ENCODE data around the gene SUPT20HL2. TPM values are rescaled to one million over a fixed set of nuclear protein-coding genes. Genes with fewer than 3 reads are reported as not detected.

The SUPT20HL2 gene
- total and polyA plus RNA-seq, 4 donors, result not detected

DNA sequence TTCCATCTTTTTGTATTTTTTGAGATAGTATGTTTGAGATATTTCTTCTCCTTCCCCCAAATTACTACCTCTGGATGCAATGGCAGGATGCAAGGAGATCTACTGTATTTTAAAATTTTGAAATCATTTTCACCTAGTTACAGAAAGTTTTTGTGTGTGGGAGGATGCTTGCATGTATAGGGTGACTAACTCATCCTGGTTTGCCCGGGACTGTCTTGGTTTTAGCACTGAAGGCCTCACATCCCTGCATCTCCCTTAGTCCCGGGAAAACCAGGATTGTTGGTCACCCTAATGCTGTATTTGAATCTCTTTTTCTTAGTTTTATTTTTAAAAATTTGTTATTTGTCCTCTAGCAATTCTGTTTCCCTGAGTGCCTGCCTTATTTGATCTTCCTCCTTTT, 12.1 kb downstream of the SUPT20HL2 start:
- Histone ChIP-seq H3K4me1 (ENCODE audit: control insufficient read depth in 5 of 5, insufficient read depth in 5 of 5, low read length in 5 of 5) (peaks cover 0 to 9% (median 0%) of the 10 kb centered on the region in 5 donors), H3K27ac (ENCODE audit: low read depth in 1 of 2, low read length in 1 of 2) (no peak overlapping the region), H3K9me3 (ENCODE audit: control insufficient read depth in 4 of 4, insufficient read depth in 3 of 4, low read length in 3 of 4) (no peaks in the 10 kb centered on the region), H3K27me3 (ENCODE audit: control insufficient read depth in 3 of 3, insufficient read depth in 3 of 3, low read length in 2 of 3) (peaks cover 0 to 43% (median 26%) of the 10 kb centered on the region in 3 donors), H3K4me3 (no peak overlapping the region), H3K9ac (ENCODE audit: insufficient read depth in 1 of 2, low read length in 2 of 2) (no peak overlapping the region), H3K36me3 (ENCODE audit: control insufficient read depth in 4 of 4, insufficient read depth in 4 of 4, low read length in 4 of 4) (no peaks in the 10 kb centered on the region)
- ATAC-seq (ENCODE audit: insufficient read depth, low FRiP score), result no peak
- no peak for DNase-seq
- 72 to 95% methylated on average over 2 of the region's 2 CpGs for WGBS, 2 donors
- TF ChIP-seq, protein P1, sequence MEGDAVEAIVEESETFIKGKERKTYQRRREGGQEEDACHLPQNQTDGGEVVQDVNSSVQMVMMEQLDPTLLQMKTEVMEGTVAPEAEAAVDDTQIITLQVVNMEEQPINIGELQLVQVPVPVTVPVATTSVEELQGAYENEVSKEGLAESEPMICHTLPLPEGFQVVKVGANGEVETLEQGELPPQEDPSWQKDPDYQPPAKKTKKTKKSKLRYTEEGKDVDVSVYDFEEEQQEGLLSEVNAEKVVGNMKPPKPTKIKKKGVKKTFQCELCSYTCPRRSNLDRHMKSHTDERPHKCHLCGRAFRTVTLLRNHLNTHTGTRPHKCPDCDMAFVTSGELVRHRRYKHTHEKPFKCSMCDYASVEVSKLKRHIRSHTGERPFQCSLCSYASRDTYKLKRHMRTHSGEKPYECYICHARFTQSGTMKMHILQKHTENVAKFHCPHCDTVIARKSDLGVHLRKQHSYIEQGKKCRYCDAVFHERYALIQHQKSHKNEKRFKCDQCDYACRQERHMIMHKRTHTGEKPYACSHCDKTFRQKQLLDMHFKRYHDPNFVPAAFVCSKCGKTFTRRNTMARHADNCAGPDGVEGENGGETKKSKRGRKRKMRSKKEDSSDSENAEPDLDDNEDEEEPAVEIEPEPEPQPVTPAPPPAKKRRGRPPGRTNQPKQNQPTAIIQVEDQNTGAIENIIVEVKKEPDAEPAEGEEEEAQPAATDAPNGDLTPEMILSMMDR (IDR thresholded peaks at IDR 0.05; ENCODE audit: control extremely low read depth, extremely low read depth), result no peak

DNA sequence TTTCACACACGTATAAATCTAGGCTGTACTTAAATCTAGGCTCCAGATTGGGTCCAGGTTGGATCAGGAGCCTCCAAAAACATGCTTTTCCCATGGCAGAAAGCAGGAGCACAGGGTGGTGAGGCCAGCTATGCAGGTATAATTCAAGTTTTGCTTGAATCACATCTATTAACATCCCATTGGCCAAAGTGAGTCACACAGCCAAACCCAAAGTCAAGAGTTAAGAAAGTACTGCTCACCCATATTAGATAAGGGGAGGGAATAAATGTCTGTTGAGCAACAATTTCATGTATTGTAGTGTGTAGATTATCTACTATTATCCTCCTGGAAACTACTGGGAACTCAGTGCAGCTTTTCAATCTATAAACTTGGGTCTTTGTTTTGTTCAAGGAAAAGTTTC, 12.8 kb downstream of the SUPT20HL2 start:
- no peak overlapping the region for H3K27ac ChIP-seq (ENCODE audit: low read depth in 1 of 2, low read length in 1 of 2)
- WGBS, 2 donors, result 57 to 84% methylated on average over 1 of the region's 1 CpG
- no peaks in the 10 kb centered on the region for H3K36me3 ChIP-seq (ENCODE audit: control insufficient read depth in 4 of 4, insufficient read depth in 4 of 4, low read length in 4 of 4)
- peaks cover 0 to 3% (median 0%) of the 10 kb centered on the region in 5 donors for H3K4me1 ChIP-seq (ENCODE audit: control insufficient read depth in 5 of 5, insufficient read depth in 5 of 5, low read length in 5 of 5)
- no peak for DNase-seq
- no peak overlapping the region for H3K4me3 ChIP-seq
- no peak for ATAC-seq (ENCODE audit: insufficient read depth, low FRiP score)
- TF ChIP-seq, protein P1 (IDR thresholded peaks at IDR 0.05; ENCODE audit: control extremely low read depth, extremely low read depth), result no peak
- no peaks in the 10 kb centered on the region for H3K9me3 ChIP-seq (ENCODE audit: control insufficient read depth in 4 of 4, insufficient read depth in 3 of 4, low read length in 3 of 4)
- H3K9ac ChIP-seq (ENCODE audit: insufficient read depth in 1 of 2, low read length in 2 of 2), result no peak overlapping the region
- peaks cover 0 to 41% (median 21%) of the 10 kb centered on the region in 3 donors for H3K27me3 ChIP-seq (ENCODE audit: control insufficient read depth in 3 of 3, insufficient read depth in 3 of 3, low read length in 2 of 3)

- no peak overlapping the region for H3K4me3 ChIP-seq
- no peak overlapping the region for H3K9ac ChIP-seq (ENCODE audit: insufficient read depth in 1 of 2, low read length in 2 of 2)
- peaks cover 0 to 3% (median 0%) of the 10 kb centered on the region in 5 donors for H3K4me1 ChIP-seq (ENCODE audit: control insufficient read depth in 5 of 5, insufficient read depth in 5 of 5, low read length in 5 of 5)
- ATAC-seq (ENCODE audit: insufficient read depth, low FRiP score) (no peak), DNase-seq (peak in 1 of 3 donors; percentile 35)
- H3K27ac ChIP-seq (ENCODE audit: low read depth in 1 of 2, low read length in 1 of 2), result no peak overlapping the region
- H3K27me3 ChIP-seq (ENCODE audit: control insufficient read depth in 3 of 3, insufficient read depth in 3 of 3, low read length in 2 of 3), result peaks cover 4 to 52% (median 27%) of the 10 kb centered on the region in 3 donors
- TF ChIP-seq, protein P1 (IDR thresholded peaks at IDR 0.05; ENCODE audit: control extremely low read depth, extremely low read depth), result no peak
- H3K9me3 ChIP-seq (ENCODE audit: control insufficient read depth in 4 of 4, insufficient read depth in 3 of 4, low read length in 3 of 4), result no peaks in the 10 kb centered on the region
- 52 to 76% methylated on average over 3 of the region's 3 CpGs for WGBS, 2 donors
- H3K36me3 ChIP-seq (ENCODE audit: control insufficient read depth in 4 of 4, insufficient read depth in 4 of 4, low read length in 4 of 4), result no peaks in the 10 kb centered on the region
These were observed 15.7 kb downstream of the SUPT20HL2 start for GRCh38 chrX:24298191-24298590.

DNA sequence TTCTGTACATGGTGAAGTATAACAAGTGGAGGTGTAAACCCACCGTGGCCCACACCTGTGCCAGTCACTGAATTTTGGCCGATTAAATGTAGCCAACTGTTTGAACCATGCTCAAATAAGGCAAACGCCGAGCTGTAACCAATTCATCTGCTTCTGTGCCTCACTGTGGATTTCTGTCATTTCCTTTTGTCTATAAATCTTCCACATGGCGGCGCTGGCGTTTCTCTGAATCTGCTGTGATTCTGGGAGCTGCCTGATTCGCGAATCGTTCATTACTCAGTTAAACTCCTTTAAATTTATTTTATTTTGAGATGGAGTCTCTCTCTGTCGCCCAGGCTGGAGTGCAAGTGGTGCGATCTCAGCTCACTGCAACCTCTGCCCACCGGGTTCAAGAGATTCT, 19.2 kb downstream of the SUPT20HL2 start:
- 39 to 43% methylated on average over 13 of the region's 13 CpGs for WGBS, 2 donors
- TF ChIP-seq, protein P1 (IDR thresholded peaks at IDR 0.05; ENCODE audit: control extremely low read depth, extremely low read depth), result no peak
- no peak overlapping the region for H3K27ac ChIP-seq (ENCODE audit: low read depth in 1 of 2, low read length in 1 of 2)
- H3K36me3 ChIP-seq (ENCODE audit: control insufficient read depth in 4 of 4, insufficient read depth in 4 of 4, low read length in 4 of 4), result no peaks in the 10 kb centered on the region
- no peak overlapping the region for H3K9ac ChIP-seq (ENCODE audit: insufficient read depth in 1 of 2, low read length in 2 of 2)
- peaks cover 4 to 47% (median 29%) of the 10 kb centered on the region in 3 donors for H3K27me3 ChIP-seq (ENCODE audit: control insufficient read depth in 3 of 3, insufficient read depth in 3 of 3, low read length in 2 of 3)
- ATAC-seq (ENCODE audit: insufficient read depth, low FRiP score) (no peak), DNase-seq (peak in 1 of 3 donors; percentile 14)
- no peaks in the 10 kb centered on the region for H3K9me3 ChIP-seq (ENCODE audit: control insufficient read depth in 4 of 4, insufficient read depth in 3 of 4, low read length in 3 of 4)
- no peak overlapping the region for H3K4me3 ChIP-seq
- peaks cover 0 to 3% (median 0%) of the 10 kb centered on the region in 5 donors for H3K4me1 ChIP-seq (ENCODE audit: control insufficient read depth in 5 of 5, insufficient read depth in 5 of 5, low read length in 5 of 5)

Data from lung (tissue), 12 donors.